Retina (tissue), 1 donor: ENCODE results near the gene OR13C4.
A peak's percentile ranks its signal among the peaks of the same experiment; 100 is the strongest.
"Not testable (repeated sequence)": the region's sequence is repeated elsewhere in the genome, so short reads cannot be mapped to it uniquely, and the experiment has no call there.

ENCODE experiments used
- DNase-seq: peaks from one replicate; pipeline ENCODE4 v3.0.0-alpha.2; 2016

OR13C4 gene

GRCh38 chr9:104527109-104527508 is at the start of gene OR13C4:
OR13C4 (minus strand) TSS chr9:104527209; CDS start chr9:104527209, 0 bp downstream.
- DNase-seq, result no peak

DNA sequence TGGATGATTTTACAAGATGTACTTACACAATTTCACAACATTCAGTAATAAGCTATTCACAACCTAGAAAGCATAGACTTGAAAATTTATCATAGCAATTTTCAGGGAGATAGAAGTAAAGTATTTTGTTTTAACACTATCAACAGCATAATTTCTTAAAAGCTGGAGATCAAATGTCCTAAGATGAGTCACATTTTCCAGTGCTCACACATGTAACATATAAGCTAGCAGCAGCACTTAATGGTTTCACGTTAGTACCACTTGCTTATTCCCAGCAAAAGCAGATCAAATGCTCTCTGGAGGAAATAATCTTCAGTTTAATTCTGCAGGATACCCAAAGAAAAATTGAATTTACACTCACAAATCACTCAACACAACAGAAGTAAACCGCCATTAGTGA is 48.4 kb upstream of the OR13C4 start:
- no peak for DNase-seq

DNA sequence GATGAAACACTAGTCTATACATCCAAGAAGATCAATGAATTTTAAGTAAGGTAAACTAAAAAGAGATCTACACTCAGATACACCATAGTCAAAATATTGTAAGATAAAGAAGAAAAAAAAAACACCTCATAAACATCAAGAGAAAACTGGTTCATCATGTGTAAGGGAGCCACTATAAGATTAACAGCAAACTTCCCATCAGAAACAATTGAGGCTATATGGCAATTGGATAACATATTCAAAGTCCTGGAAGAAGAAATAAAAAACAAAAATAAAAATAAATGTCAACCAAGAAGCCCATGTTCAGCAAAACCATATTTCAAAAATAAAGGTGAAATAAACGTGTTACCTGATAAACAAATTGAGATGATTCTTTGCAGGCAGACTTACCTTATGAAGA is 45.6 kb upstream of the OR13C4 start:
- DNase-seq, result no peak

- no peak for DNase-seq
Observed at GRCh38 chr9:104568868-104569267, 41.9 kb upstream of the OR13C4 start, which contains the start of gene OR13C8. OR13C8 (plus strand) TSS chr9:104569168; CDS start chr9:104569168, 0 bp downstream.

DNA sequence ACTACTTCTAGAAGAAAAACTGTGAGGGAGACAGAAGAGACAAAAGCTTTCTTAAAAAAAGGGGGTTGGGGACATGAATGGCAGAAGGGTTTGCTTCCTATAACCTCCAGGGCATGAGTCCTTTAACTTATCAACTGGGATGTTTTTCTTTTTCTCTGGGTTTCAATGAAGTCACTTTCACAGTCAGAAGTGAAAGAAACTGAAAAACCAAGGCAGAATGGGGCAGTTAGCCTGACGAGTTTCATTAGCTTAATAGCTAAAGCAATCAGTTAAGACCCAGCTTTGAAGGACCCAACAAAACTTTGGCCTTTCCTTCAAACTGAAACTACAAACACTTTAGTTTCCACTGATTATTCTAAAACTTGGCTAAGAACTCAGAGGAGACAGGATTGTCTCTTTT is 37.3 kb upstream of the OR13C4 start:
- DNase-seq, result no peak

GRCh38 chr9:104556830-104557634 is 30.0 kb upstream of the OR13C4 start:
- no peak for DNase-seq

- no peak for DNase-seq
Observed at GRCh38 chr9:104555521-104555920, 28.5 kb upstream of the OR13C4 start.

DNA sequence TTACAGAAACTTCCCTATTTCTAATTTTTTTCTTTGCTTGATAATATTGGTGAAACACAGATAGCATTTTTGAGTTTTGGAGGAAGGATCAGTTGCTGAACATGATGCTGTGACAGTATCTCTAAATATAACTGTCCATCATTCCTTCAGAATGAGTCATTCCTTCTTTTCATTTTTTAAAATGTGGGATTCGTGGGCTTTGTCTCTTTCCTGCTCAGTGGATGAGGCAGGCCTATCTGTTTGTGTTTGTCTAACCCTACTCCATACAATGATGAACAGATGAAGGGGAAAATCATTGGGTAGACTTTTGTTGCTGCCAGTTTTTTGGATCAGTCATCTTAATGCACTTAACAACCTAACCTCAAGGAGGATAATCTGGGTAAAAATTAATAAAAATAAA is 26.3 kb upstream of the OR13C4 start:
- no peak for DNase-seq

GRCh38 chr9:104544644-104545043 is 17.6 kb upstream of the OR13C4 start:
- no peak for DNase-seq

- no peak for DNase-seq
Observed at GRCh38 chr9:104539275-104539674, 12.3 kb upstream of the OR13C4 start.

- no peak for DNase-seq
Observed at GRCh38 chr9:104536756-104537155, 9.7 kb upstream of the OR13C4 start, which contains the start of gene OR13C3. OR13C3 (minus strand) TSS chr9:104536856; CDS start chr9:104536723, 133 bp downstream.

DNA sequence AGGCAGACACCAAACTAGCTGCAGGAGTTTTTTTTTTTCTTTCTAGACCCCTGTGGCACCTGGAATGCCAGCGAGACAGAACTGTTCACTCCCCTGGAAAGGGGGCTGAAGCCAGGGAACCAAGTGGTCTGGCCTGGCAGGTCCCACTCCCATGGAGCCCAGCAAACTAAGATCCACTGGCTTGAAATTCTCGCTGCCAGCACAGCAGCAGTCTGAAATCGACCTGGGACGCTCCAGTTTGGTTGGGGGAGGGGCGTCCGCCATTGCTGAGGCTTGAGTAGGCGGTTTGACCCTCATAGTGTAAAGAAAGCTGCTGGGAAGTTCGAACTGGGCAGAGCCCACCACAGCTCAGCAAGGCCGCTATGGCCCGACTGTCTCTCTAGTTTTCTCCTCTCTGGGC is 6.8 kb downstream of the OR13C4 start:
- DNase-seq, result not testable (repeated sequence)

DNA sequence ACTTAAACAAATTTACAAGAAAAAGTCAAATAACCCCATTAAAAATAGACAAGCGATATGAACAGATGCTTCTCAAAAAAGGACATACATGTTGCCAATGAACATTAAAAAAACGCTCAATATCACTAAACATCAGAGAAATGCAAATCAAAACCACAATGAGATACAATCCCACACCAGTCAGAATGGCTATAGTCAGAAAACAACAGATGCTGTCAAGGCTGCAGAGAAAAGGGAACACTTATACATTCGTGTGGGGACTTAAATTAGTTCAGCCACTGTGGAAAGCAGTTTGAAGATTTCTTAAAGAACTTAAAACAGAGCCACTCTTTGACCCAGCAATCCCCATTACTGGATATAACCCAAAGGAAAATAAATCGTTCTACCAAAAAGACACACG is 12.1 kb downstream of the OR13C4 start:
- no peak for DNase-seq

- DNase-seq, result no peak
Observed at GRCh38 chr9:104506565-104506964, 20.4 kb downstream of the OR13C4 start.

DNA sequence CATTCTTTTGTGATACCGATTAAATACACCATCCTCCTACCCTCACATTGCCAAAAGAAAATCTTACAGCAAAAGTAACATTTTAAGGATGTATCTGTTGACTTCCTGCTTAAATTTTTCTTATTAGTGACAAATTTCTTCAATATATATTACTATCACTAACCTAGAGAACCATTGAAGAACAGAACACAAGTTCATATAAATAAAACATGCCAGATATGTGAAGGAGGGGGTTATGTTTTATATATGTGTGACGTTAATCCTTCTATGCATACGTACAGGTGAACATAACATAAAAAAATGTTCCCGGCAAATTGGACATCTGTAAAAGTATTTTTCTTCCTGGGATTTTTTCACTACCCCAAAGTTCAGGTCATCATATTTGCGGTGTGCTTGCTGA is 23.0 kb downstream of the OR13C4 start, which contains the start of gene OR13F1:
TSS of gene OR13F1 (plus strand) at position 301 of the 400 bp plus-strand sequence. CDS start at position 301, 0 bp downstream.
- no peak for DNase-seq

- no peak for DNase-seq
Observed at GRCh38 chr9:104503440-104503839, 23.6 kb downstream of the OR13C4 start.

- DNase-seq, result peak; percentile 5
Observed at GRCh38 chr9:104494808-104495207, 32.2 kb downstream of the OR13C4 start.

GRCh38 chr9:104485014-104485413 is 42.0 kb downstream of the OR13C4 start:
- DNase-seq, result no peak

DNA sequence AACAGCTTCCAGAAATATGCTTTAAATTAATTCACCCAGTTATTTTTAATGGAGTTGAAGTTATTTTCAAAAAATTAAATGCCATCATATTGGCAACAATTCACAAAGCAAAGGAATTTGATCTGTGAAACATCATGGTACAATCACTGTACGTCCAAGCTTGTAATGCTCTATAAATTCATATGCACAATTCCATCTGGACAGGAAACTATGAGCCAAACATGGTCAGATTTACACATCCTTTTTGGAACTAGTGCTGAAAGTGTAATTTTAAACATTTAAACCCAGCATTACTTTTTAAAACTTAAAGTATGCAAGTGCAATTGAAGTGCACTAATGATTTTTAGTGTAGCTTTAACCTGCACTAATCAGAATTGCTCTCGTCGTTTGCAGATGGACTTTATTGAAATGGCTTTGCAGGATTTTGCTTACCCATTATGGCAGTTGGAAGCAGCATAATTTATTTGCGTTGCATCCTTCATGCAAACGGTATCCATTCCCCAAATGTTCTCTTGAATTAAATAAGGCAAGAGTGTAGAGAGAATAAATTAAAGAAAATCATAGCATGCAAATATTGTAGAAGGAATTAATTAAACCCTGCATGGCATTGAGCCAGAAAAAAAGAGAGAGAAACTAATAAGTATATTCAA is 44.0 kb downstream of the OR13C4 start:
- DNase-seq, result no peak
